ENCODE results near the gene HUNK.

DNA sequence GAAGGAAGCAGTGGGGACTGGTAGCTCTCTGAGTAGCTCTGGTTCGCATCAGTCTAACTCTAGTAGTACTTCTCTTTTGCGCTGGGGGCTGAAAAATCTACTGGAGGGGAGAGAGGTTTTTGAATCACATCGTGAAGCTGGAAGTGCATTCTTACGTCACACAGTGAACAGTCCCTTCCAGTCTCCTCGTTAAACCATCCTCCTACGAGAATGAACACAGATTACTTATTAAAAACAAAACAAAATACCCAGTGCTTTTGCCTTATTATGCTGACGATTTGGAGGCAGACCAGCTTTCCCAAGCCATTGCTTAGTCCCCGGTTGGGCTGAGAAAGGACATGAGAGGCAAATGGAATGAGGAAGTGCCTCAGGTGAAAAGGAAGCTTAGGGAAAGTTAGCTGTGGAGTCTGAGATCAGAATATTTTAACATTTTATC, 16.1 kb downstream of the HUNK start:
- TF ChIP-seq POLR2AphosphoS5 (IDR thresholded peaks at IDR 0.05; ENCODE audit: low read depth, low read length), result no peak
- TF ChIP-seq, protein P1, sequence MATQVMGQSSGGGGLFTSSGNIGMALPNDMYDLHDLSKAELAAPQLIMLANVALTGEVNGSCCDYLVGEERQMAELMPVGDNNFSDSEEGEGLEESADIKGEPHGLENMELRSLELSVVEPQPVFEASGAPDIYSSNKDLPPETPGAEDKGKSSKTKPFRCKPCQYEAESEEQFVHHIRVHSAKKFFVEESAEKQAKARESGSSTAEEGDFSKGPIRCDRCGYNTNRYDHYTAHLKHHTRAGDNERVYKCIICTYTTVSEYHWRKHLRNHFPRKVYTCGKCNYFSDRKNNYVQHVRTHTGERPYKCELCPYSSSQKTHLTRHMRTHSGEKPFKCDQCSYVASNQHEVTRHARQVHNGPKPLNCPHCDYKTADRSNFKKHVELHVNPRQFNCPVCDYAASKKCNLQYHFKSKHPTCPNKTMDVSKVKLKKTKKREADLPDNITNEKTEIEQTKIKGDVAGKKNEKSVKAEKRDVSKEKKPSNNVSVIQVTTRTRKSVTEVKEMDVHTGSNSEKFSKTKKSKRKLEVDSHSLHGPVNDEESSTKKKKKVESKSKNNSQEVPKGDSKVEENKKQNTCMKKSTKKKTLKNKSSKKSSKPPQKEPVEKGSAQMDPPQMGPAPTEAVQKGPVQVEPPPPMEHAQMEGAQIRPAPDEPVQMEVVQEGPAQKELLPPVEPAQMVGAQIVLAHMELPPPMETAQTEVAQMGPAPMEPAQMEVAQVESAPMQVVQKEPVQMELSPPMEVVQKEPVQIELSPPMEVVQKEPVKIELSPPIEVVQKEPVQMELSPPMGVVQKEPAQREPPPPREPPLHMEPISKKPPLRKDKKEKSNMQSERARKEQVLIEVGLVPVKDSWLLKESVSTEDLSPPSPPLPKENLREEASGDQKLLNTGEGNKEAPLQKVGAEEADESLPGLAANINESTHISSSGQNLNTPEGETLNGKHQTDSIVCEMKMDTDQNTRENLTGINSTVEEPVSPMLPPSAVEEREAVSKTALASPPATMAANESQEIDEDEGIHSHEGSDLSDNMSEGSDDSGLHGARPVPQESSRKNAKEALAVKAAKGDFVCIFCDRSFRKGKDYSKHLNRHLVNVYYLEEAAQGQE (IDR thresholded peaks at IDR 0.05; ENCODE audit: insufficient read depth in 1 of 2, low read depth in 2 of 2, low read length in 2 of 2), result no peak
